ENCODE measurements around the gene SLC7A11. TPM values are rescaled to one million over a fixed set of nuclear protein-coding genes. Genes with fewer than 3 reads are reported as not detected.
A peak's percentile ranks its signal among the peaks of the same experiment; 100 is the strongest.

Gene SLC7A11
- total and polyA plus RNA-seq, 10 of the 15 experiments (the other 5 are each of a cell fraction or from before 2014, with no cell fraction given) = 1.6 to 9.8 (median 3.5) TPM

DNA sequence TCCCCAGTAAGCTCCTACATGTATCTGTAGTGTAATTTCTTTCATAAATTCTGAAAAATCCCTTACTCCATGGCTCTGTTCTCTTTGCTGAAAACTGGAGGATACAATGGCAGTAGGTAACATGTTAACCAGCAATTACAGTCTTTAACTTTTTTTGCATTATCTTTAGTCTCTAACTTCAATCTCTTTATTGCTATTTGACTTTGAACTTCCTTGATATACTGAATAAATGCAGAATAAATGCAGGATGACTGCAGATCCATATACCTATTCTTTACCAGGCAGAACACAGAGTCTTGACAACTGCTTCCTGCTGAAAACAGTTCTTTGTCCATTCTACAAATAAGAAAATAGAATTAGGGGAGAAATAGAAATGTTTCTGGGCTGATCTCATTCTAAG lies 101.3 kb downstream of the SLC7A11 start:
- no peak for ATAC-seq
- no peak overlapping the region for H3K4me3 ChIP-seq
- intact Hi-C loops (cut with micrococcal nuclease; ENCODE audit: unreplicated experiment) (no loop called here), in situ Hi-C loops (cut with MboI) (no loop called here)
- no peak overlapping the region for H3K4me2 ChIP-seq (ENCODE audit: control insufficient read depth, insufficient read depth)
- no peaks in the 10 kb centered on the region for H3K9me3 ChIP-seq (replicated peaks; ENCODE audit: control insufficient read depth, insufficient read depth, low read length)
- ChIA-PET SMC1A (ENCODE audit: uncharacterized antibody, unreplicated experiment) (no interaction called here), RAD21 (ENCODE audit: unreplicated experiment) (no interaction called here), CTCF (no interaction called here), POLR2A (no interaction called here)
- TF ChIP-seq, protein P1, sequence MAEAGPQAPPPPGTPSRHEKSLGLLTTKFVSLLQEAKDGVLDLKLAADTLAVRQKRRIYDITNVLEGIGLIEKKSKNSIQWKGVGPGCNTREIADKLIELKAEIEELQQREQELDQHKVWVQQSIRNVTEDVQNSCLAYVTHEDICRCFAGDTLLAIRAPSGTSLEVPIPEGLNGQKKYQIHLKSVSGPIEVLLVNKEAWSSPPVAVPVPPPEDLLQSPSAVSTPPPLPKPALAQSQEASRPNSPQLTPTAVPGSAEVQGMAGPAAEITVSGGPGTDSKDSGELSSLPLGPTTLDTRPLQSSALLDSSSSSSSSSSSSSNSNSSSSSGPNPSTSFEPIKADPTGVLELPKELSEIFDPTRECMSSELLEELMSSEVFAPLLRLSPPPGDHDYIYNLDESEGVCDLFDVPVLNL (IDR thresholded peaks at IDR 0.05; ENCODE audit: low read depth, low read length) = no peak
- TF ChIP-seq POLR2AphosphoS2 (IDR thresholded peaks at IDR 0.05; ENCODE audit: low read depth, low read length) (no peak), MTA3 (IDR thresholded peaks at IDR 0.05; ENCODE audit: borderline replicate concordance, low read length) (no peak), SMARCA5 (IDR thresholded peaks at IDR 0.05) (no peak), SREBF2 (IDR thresholded peaks at IDR 0.05; ENCODE audit: low read length) (no peak), POU2F2 (IDR thresholded peaks at IDR 0.05; ENCODE audit: borderline replicate concordance, low read depth, low read length) (no peak), NR2C2 (IDR thresholded peaks at IDR 0.05; ENCODE audit: borderline replicate concordance, control insufficient read depth, insufficient read length, low read depth) (no peak), BACH1 (IDR thresholded peaks at IDR 0.05; ENCODE audit: borderline replicate concordance) (no peak), CREM (IDR thresholded peaks at IDR 0.05; ENCODE audit: low read depth) (no peak), MTA2 (IDR thresholded peaks at IDR 0.05; ENCODE audit: low read depth) (no peak), TCF12 (IDR thresholded peaks at IDR 0.05; ENCODE audit: low read depth, low read length) (no peak)
- TF ChIP-seq, protein P2, sequence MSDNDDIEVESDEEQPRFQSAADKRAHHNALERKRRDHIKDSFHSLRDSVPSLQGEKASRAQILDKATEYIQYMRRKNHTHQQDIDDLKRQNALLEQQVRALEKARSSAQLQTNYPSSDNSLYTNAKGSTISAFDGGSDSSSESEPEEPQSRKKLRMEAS (IDR thresholded peaks at IDR 0.05; ENCODE audit: low read depth, low read length) = no peak
- TF ChIP-seq, protein P3, sequence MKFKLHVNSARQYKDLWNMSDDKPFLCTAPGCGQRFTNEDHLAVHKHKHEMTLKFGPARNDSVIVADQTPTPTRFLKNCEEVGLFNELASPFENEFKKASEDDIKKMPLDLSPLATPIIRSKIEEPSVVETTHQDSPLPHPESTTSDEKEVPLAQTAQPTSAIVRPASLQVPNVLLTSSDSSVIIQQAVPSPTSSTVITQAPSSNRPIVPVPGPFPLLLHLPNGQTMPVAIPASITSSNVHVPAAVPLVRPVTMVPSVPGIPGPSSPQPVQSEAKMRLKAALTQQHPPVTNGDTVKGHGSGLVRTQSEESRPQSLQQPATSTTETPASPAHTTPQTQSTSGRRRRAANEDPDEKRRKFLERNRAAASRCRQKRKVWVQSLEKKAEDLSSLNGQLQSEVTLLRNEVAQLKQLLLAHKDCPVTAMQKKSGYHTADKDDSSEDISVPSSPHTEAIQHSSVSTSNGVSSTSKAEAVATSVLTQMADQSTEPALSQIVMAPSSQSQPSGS (IDR thresholded peaks at IDR 0.05; ENCODE audit: low read length) = no peak
- TF ChIP-seq, protein P4, sequence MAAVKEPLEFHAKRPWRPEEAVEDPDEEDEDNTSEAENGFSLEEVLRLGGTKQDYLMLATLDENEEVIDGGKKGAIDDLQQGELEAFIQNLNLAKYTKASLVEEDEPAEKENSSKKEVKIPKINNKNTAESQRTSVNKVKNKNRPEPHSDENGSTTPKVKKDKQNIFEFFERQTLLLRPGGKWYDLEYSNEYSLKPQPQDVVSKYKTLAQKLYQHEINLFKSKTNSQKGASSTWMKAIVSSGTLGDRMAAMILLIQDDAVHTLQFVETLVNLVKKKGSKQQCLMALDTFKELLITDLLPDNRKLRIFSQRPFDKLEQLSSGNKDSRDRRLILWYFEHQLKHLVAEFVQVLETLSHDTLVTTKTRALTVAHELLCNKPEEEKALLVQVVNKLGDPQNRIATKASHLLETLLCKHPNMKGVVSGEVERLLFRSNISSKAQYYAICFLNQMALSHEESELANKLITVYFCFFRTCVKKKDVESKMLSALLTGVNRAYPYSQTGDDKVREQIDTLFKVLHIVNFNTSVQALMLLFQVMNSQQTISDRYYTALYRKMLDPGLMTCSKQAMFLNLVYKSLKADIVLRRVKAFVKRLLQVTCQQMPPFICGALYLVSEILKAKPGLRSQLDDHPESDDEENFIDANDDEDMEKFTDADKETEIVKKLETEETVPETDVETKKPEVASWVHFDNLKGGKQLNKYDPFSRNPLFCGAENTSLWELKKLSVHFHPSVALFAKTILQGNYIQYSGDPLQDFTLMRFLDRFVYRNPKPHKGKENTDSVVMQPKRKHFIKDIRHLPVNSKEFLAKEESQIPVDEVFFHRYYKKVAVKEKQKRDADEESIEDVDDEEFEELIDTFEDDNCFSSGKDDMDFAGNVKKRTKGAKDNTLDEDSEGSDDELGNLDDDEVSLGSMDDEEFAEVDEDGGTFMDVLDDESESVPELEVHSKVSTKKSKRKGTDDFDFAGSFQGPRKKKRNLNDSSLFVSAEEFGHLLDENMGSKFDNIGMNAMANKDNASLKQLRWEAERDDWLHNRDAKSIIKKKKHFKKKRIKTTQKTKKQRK (IDR thresholded peaks at IDR 0.05; ENCODE audit: low read depth, low read length) = no peak
- H4K20me1 ChIP-seq (ENCODE audit: control insufficient read depth, insufficient read depth) = no peaks in the 10 kb centered on the region
- no peaks in the 10 kb centered on the region for H3K27me3 ChIP-seq (replicated peaks in 1 of 2; ENCODE audit: control insufficient read depth in 2 of 2, insufficient read depth in 2 of 2, low read length in 1 of 2)
- no peaks in the 10 kb centered on the region for H3K4me1 ChIP-seq (ENCODE audit: control insufficient read depth, insufficient read depth, low read length)
- BruUV-seq (replicated peaks) = no TSS peak
- H3K79me2 ChIP-seq (ENCODE audit: control insufficient read depth, insufficient read depth, low read length) = no peaks in the 10 kb centered on the region
- H3K9ac ChIP-seq (ENCODE audit: control insufficient read depth, insufficient read depth, low read length) = no peak overlapping the region
- no peak overlapping the region for H2AFZ ChIP-seq (ENCODE audit: control insufficient read depth, low read depth, low read length)
- no peak overlapping the region for H3K27ac ChIP-seq (ENCODE audit: control insufficient read depth, insufficient read depth)
- DNase-seq (ENCODE audit: low read depth, low spot score) = no peak
- no peaks in the 10 kb centered on the region for H3K36me3 ChIP-seq (ENCODE audit: control insufficient read depth in 2 of 2, insufficient read depth in 2 of 2, low read length in 1 of 2)
- peak; percentile 59 for FAIRE-seq
